Osteoblast (primary cell): Measurements from ENCODE around the gene RAB7B. TPM values are rescaled to one million over a fixed set of nuclear protein-coding genes. Genes with fewer than 3 reads are reported as not detected.

Experiments used
- DNase-seq: peaks from one replicate; pipeline ENCODE4 v3.0.0; 2011; ENCODE audit warnings: low spot score, mixed read lengths; ENCODE audit not compliant: insufficient read length; ENCODE audit errors: missing footprints
- H2AFZ ChIP-seq: 2 replicates; pipeline ENCODE4 v1.6.0; 2011; ENCODE audit warnings: mild to moderate bottlenecking, low read length
- H3K27ac ChIP-seq: 2 replicates; pipeline ENCODE4 v1.5.1; 2011; ENCODE audit warnings: mild to moderate bottlenecking, low read depth, low read length, moderate library complexity
- H3K27me3 ChIP-seq: 2 replicates; pipeline ENCODE4 v1.6.0; 2012; ENCODE audit warnings: mild to moderate bottlenecking, control low read depth, inconsistent platforms, low read length, moderate library complexity; ENCODE audit not compliant: insufficient read depth
- H3K36me3 ChIP-seq: 2 replicates; pipeline ENCODE4 v1.5.1; 2011; ENCODE audit warnings: mild to moderate bottlenecking, low read length, control low read depth, moderate library complexity; ENCODE audit not compliant: insufficient read depth
- H3K4me1 ChIP-seq: 2 replicates; pipeline ENCODE4 v1.5.1; 2011; ENCODE audit warnings: mild to moderate bottlenecking, low read length, control low read depth, moderate library complexity; ENCODE audit not compliant: insufficient read depth
- H3K4me2 ChIP-seq: 2 replicates; pipeline ENCODE4 v1.6.0; 2011; ENCODE audit warnings: mild to moderate bottlenecking, low read length; ENCODE audit not compliant: insufficient read depth
- H3K4me3 ChIP-seq: fragments of 200-600 bp; sonication (generic); 3 replicates; pipeline ENCODE4 v1.5.1; 2012; ENCODE audit warnings: mild to moderate bottlenecking, low read length, inconsistent platforms; ENCODE audit not compliant: insufficient read depth
- H3K79me2 ChIP-seq: 2 replicates; pipeline ENCODE4 v1.6.0; 2012; ENCODE audit warnings: mild to moderate bottlenecking, low read length, control low read depth, inconsistent platforms; ENCODE audit not compliant: insufficient read depth
- H3K9me3 ChIP-seq: 2 replicates; pipeline ENCODE4 v1.5.1; 2011; ENCODE audit warnings: low read depth, low read length, control low read depth
- H4K20me1 ChIP-seq: 2 replicates; pipeline ENCODE4 v1.6.0; 2012; ENCODE audit warnings: mild to moderate bottlenecking, low read length, control low read depth; ENCODE audit not compliant: insufficient read depth
- CTCF ChIP-seq: IDR thresholded peaks from 2 replicates; pipeline ENCODE4 v1.5.1; 2011; ENCODE audit warnings: mild to moderate bottlenecking, low read depth, low read length, moderate library complexity; ENCODE audit errors: extremely low read depth
- total RNA-seq: library from RNA; depleted of rRNA; stranded (reverse); fragments of >200 nt; gene quantifications from 2 replicates; pipeline ENCODE4 v1.2.3, GENCODE V29; 2012

The RAB7B gene
- total RNA-seq, 1 donor: 7.6 TPM

- no peaks in the 10 kb centered on the region for H3K9me3 ChIP-seq
- no peaks in the 10 kb centered on the region for H3K36me3 ChIP-seq
- TF ChIP-seq CTCF: no peak
- H3K27ac ChIP-seq: no peak overlapping the region
- H4K20me1 ChIP-seq: no peaks in the 10 kb centered on the region
- no peaks in the 10 kb centered on the region for H3K27me3 ChIP-seq
- no peak overlapping the region for H2AFZ ChIP-seq
- no peak overlapping the region for H3K4me2 ChIP-seq
- H3K4me3 ChIP-seq: no peak overlapping the region
- peaks cover 11% of the 10 kb centered on the region for H3K4me1 ChIP-seq
- no peaks in the 10 kb centered on the region for H3K79me2 ChIP-seq
- no peak for DNase-seq
Measured at GRCh38 chr1:205972491-205973168, 30.6 kb downstream of the RAB7B start.

GRCh38 chr1:205972081-205972480, 31.1 kb downstream of the RAB7B start:
- H3K4me1 ChIP-seq: peaks cover 10% of the 10 kb centered on the region
- no peak for TF ChIP-seq CTCF
- no peak overlapping the region for H2AFZ ChIP-seq
- no peaks in the 10 kb centered on the region for H3K79me2 ChIP-seq
- no peak overlapping the region for H3K27ac ChIP-seq
- H3K4me2 ChIP-seq: no peak overlapping the region
- no peaks in the 10 kb centered on the region for H3K36me3 ChIP-seq
- no peaks in the 10 kb centered on the region for H3K27me3 ChIP-seq
- no peaks in the 10 kb centered on the region for H4K20me1 ChIP-seq
- DNase-seq: no peak
- H3K9me3 ChIP-seq: no peaks in the 10 kb centered on the region
- no peak overlapping the region for H3K4me3 ChIP-seq

GRCh38 chr1:205971082-205971481, 32.1 kb downstream of the RAB7B start:
- no peak overlapping the region for H3K27ac ChIP-seq
- no peaks in the 10 kb centered on the region for H3K36me3 ChIP-seq
- peaks cover 4% of the 10 kb centered on the region for H3K4me1 ChIP-seq
- no peak for TF ChIP-seq CTCF
- H3K79me2 ChIP-seq: no peaks in the 10 kb centered on the region
- H3K9me3 ChIP-seq: no peaks in the 10 kb centered on the region
- H4K20me1 ChIP-seq: no peaks in the 10 kb centered on the region
- H3K4me2 ChIP-seq: no peak overlapping the region
- no peak for DNase-seq
- no peak overlapping the region for H2AFZ ChIP-seq
- H3K27me3 ChIP-seq: no peaks in the 10 kb centered on the region
- no peak overlapping the region for H3K4me3 ChIP-seq

- Histone ChIP-seq H4K20me1 (no peaks in the 10 kb centered on the region), H2AFZ (no peak overlapping the region), H3K36me3 (no peaks in the 10 kb centered on the region), H3K9me3 (no peaks in the 10 kb centered on the region), H3K27me3 (no peaks in the 10 kb centered on the region), H3K4me1 (peaks cover under 1% of the 10 kb centered on the region), H3K4me2 (no peak overlapping the region), H3K4me3 (no peak overlapping the region), H3K27ac (no peak overlapping the region), H3K79me2 (no peaks in the 10 kb centered on the region)
- no peak for DNase-seq
- TF ChIP-seq CTCF: no peak
Measured at GRCh38 chr1:205970486-205970885, 32.7 kb downstream of the RAB7B start.
